ENCODE results near the gene LHPP.

DNA sequence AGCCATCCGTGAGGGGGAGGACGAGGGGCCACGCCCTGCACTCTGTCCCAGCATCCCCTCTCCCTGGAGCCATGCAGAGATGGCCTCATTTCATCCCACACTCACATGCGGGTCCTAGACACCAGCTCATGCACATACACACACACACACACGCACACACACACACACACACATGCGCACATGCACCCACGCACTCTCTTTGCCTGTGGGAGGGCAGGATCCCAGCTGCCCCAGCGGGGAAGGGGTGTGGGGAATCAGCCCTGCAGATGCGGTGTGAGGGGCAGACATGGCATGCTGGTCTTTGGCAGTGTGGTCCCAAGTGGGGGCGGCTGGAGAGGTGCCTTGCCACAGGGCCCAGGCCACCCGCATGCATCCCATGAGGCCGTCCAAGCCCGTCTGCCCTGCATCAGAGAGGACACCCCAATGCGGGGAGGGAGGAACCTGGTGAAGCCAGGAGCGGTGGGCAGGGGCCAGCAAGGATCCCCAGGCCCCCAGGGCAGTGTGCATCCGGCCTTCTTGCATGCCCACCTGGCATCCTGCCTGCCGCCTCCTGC, 68.1 kb downstream of the LHPP start:
- TF ChIP-seq, protein P1, sequence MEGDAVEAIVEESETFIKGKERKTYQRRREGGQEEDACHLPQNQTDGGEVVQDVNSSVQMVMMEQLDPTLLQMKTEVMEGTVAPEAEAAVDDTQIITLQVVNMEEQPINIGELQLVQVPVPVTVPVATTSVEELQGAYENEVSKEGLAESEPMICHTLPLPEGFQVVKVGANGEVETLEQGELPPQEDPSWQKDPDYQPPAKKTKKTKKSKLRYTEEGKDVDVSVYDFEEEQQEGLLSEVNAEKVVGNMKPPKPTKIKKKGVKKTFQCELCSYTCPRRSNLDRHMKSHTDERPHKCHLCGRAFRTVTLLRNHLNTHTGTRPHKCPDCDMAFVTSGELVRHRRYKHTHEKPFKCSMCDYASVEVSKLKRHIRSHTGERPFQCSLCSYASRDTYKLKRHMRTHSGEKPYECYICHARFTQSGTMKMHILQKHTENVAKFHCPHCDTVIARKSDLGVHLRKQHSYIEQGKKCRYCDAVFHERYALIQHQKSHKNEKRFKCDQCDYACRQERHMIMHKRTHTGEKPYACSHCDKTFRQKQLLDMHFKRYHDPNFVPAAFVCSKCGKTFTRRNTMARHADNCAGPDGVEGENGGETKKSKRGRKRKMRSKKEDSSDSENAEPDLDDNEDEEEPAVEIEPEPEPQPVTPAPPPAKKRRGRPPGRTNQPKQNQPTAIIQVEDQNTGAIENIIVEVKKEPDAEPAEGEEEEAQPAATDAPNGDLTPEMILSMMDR (IDR thresholded peaks at IDR 0.05) = no peak
- TF ChIP-seq EZH2 (IDR thresholded peaks at IDR 0.05) (no peak), EZH2phosphoT487 (IDR thresholded peaks at IDR 0.05) (no peak)

Measured in neural progenitor cell (in vitro differentiated cells).